ENCODE data around the gene DNAJC5G. TPM values are rescaled to one million over a fixed set of nuclear protein-coding genes. Genes with fewer than 3 reads are reported as not detected.
"Not testable (repeated sequence)": the region's sequence is repeated elsewhere in the genome, so short reads cannot be mapped to it uniquely, and the experiment has no call there.

Gene DNAJC5G
- total RNA-seq, 4 donors from 2014 or later: not detected

DNA sequence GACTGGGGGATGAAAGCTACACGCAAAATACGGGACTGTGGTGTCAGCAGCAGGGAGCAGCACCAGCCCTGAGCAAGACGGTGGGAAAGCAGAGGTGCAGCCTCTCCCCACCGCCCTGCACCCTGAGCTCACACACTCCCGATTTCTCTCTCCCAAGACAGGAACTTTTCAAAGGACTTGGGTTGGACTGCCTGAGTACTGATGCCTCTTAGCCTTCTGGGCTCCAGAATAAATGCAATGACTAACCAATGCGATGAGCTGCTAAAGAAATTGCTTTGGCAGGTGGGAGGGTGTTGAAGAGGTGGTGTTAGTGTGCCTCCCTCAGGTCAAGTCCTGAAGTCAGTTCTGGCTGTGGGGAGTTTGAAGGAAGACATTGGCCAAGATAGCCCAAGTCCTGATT, 16.6 kb downstream of the DNAJC5G start:
- H3K4me1 ChIP-seq: no peaks in the 10 kb centered on the region
- H3K27me3 ChIP-seq: peaks cover 16% of the 10 kb centered on the region
- no peak overlapping the region for H3K4me3 ChIP-seq
- H3K36me3 ChIP-seq: no peaks in the 10 kb centered on the region
- TF ChIP-seq POLR2AphosphoS5 (IDR thresholded peaks at IDR 0.05) (no peak), EP300 (IDR thresholded peaks at IDR 0.05) (no peak), POLR2A (IDR thresholded peaks at IDR 0.05) (no peak)
- TF ChIP-seq, protein P1, sequence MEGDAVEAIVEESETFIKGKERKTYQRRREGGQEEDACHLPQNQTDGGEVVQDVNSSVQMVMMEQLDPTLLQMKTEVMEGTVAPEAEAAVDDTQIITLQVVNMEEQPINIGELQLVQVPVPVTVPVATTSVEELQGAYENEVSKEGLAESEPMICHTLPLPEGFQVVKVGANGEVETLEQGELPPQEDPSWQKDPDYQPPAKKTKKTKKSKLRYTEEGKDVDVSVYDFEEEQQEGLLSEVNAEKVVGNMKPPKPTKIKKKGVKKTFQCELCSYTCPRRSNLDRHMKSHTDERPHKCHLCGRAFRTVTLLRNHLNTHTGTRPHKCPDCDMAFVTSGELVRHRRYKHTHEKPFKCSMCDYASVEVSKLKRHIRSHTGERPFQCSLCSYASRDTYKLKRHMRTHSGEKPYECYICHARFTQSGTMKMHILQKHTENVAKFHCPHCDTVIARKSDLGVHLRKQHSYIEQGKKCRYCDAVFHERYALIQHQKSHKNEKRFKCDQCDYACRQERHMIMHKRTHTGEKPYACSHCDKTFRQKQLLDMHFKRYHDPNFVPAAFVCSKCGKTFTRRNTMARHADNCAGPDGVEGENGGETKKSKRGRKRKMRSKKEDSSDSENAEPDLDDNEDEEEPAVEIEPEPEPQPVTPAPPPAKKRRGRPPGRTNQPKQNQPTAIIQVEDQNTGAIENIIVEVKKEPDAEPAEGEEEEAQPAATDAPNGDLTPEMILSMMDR (IDR thresholded peaks at IDR 0.05): no peak
- no peak for DNase-seq (ENCODE audit: low spot score in 2 of 2)
- H3K27ac ChIP-seq: no peak overlapping the region
- 51% methylated on average over 6 of the region's 6 CpGs for WGBS
- no peaks in the 10 kb centered on the region for H3K9me3 ChIP-seq

DNA sequence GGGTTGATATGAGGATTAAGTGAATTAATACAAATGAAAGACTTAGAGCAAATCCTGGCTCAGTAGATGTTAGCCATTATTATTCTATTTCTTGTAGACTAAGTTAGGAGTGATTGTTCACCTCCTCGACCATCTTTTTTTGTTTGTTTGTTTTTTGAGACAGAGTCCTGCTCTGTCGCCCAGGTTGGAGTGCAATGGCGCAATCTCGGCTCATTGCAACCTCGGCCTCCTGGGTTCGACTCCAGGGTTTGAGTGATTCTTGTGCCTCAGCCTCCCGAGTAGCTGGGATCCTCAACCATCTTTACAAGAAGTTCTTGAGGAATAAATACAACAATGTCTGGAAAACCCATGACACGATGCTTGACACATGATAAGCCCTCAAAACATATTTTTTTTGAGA, 19.7 kb downstream of the DNAJC5G start:
- DNase-seq (ENCODE audit: low spot score in 2 of 2): no peak
- H3K27me3 ChIP-seq: peaks cover 15% of the 10 kb centered on the region
- H3K4me3 ChIP-seq: no peak overlapping the region
- 89% methylated on average over 8 of the region's 8 CpGs for WGBS
- no peaks in the 10 kb centered on the region for H3K9me3 ChIP-seq
- TF ChIP-seq EP300 (IDR thresholded peaks at IDR 0.05) (no peak), POLR2AphosphoS5 (IDR thresholded peaks at IDR 0.05) (no peak), POLR2A (IDR thresholded peaks at IDR 0.05) (no peak)
- TF ChIP-seq, protein P1 (IDR thresholded peaks at IDR 0.05): no peak
- H3K27ac ChIP-seq: no peak overlapping the region
- no peaks in the 10 kb centered on the region for H3K4me1 ChIP-seq
- no peaks in the 10 kb centered on the region for H3K36me3 ChIP-seq

DNA sequence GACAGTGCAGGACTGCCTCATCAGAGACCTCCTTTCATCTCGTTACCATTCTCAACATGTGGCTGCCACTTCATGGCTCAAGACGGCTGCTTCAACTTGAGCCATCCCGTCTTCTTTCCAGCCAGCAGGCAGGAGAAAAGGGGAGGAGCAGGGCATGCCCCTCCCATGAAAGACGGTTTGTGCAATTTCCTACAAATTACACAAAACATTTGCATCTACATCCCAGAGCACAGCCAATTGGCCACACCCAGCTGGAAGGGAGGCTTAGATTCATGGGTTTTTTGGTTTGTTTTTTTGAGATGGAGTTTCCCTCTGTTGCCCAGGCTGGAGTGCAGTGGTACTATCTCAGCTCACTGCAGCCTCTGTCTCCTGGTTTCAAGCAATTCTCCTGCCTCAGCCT, 21.2 kb downstream of the DNAJC5G start:
- no peaks in the 10 kb centered on the region for H3K36me3 ChIP-seq
- H3K27me3 ChIP-seq: peaks cover 12% of the 10 kb centered on the region
- no peak overlapping the region for H3K4me3 ChIP-seq
- DNase-seq (ENCODE audit: low spot score in 2 of 2): no peak
- TF ChIP-seq POLR2A (IDR thresholded peaks at IDR 0.05) (no peak), EP300 (IDR thresholded peaks at IDR 0.05) (no peak), POLR2AphosphoS5 (IDR thresholded peaks at IDR 0.05) (no peak)
- TF ChIP-seq, protein P1 (IDR thresholded peaks at IDR 0.05): no peak
- H3K4me1 ChIP-seq: no peaks in the 10 kb centered on the region
- 47% methylated on average over 4 of the region's 4 CpGs for WGBS
- H3K27ac ChIP-seq: no peak overlapping the region
- no peaks in the 10 kb centered on the region for H3K9me3 ChIP-seq

DNA sequence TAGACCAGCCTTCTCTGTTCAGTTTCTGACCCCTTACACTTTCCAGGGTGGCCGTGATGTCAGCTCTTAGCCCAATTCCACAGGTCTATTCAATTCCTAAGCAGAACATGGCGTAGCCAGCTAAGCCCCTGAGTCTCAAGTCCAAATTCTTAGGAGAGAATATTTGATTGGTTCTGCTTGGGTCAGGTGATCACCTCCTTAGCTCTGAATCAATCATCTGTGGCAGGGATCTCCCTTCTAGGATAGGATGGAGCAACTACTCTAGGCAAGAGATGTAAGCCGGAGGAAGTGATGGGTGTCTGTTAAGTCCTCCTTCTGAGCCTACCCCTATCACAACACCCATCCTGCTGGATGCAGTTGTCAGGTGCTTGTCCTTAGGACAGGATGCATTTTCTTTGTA, 22.0 kb downstream of the DNAJC5G start:
- H3K9me3 ChIP-seq: no peaks in the 10 kb centered on the region
- no peaks in the 10 kb centered on the region for H3K36me3 ChIP-seq
- TF ChIP-seq, protein P1 (IDR thresholded peaks at IDR 0.05): no peak
- no peak for TF ChIP-seq POLR2AphosphoS5 (IDR thresholded peaks at IDR 0.05)
- no peak for TF ChIP-seq POLR2A (IDR thresholded peaks at IDR 0.05)
- no peak for TF ChIP-seq EP300 (IDR thresholded peaks at IDR 0.05)
- no peak for DNase-seq (ENCODE audit: low spot score in 2 of 2)
- H3K4me3 ChIP-seq: no peak overlapping the region
- 81% methylated on average over 3 of the region's 3 CpGs for WGBS
- H3K27me3 ChIP-seq: peaks cover 5% of the 10 kb centered on the region
- H3K4me1 ChIP-seq: no peaks in the 10 kb centered on the region
- H3K27ac ChIP-seq: no peak overlapping the region

DNA sequence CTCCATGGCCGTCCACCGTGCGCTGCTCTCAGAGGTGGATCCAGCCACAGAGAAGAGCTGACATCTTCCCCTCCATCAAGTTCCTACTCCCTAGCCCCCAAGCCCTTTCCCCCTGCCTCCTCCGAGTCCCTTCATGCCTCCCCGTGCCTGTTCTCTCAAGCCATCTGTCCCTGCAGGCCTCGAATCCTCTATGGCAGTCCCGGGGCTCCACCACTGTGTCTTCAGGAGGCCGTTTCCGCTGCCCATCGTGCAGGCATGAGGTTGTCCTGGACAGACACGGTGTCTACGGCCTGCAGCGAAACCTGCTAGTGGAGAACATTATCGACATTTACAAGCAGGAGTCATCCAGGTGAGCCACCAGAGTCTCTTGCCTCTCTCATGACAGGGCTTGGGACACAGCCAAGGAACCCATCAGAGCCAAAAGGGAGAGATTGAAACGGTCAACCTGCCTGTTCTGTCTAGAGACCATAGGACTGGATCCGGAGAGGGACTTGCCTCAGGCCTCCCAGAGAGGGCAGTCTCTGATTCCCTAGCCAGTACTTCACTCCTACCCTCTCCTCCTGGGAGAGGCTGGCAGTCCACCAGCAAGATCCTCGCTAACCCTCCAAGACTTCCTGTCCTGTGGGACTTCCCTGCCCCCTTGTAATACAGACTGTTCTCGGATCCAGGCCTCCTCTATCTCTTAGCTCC, 23.3 kb downstream of the DNAJC5G start:
- TF ChIP-seq, protein P1 (IDR thresholded peaks at IDR 0.05): no peak
- no peak for TF ChIP-seq EP300 (IDR thresholded peaks at IDR 0.05)
- no peak for TF ChIP-seq POLR2A (IDR thresholded peaks at IDR 0.05)
- no peak for TF ChIP-seq POLR2AphosphoS5 (IDR thresholded peaks at IDR 0.05)
- WGBS: 81% methylated on average over 14 of the region's 18 CpGs
- DNase-seq (ENCODE audit: low spot score in 2 of 2): no peak
- no peak overlapping the region for H3K4me3 ChIP-seq
- peaks cover 5% of the 10 kb centered on the region for H3K4me1 ChIP-seq
- no peaks in the 10 kb centered on the region for H3K9me3 ChIP-seq
- H3K27ac ChIP-seq: no peak overlapping the region
- no peaks in the 10 kb centered on the region for H3K36me3 ChIP-seq
- peaks cover 4% of the 10 kb centered on the region for H3K27me3 ChIP-seq

DNA sequence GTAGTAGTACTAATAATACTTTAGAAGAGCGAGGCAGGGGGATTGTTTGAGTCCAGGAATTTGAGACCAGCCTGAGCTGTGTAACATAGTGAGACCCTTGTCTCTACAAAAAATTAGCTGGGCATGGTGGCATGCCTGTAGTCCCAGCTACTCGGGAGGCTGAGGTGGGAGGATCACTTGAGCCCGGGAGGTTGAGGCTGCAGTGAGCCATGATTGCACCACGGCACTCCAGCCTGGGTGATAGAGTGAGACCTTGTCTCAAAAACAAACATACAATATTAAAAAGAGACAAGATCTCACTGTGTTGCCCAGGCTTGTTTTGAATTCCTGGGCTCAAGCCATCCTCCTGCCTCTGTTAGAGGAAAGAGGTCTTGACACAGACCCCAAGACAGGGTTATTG, 25.4 kb downstream of the DNAJC5G start:
- not testable (repeated sequence) for H3K9me3 ChIP-seq; H3K4me3 ChIP-seq; H3K4me1 ChIP-seq; H3K36me3 ChIP-seq; DNase-seq (ENCODE audit: low spot score in 2 of 2); H3K27ac ChIP-seq
- WGBS: 72% methylated on average over 4 of the region's 4 CpGs
- H3K27me3 ChIP-seq: peaks cover 15% of the 10 kb centered on the region
